HUES64 (cell line): ENCODE results near the gene MCM5.

Experiments used
- H3K27ac ChIP-seq: 2 replicates; pipeline ENCODE4 v1.7.0; 2013; ENCODE audit warnings: low read depth, low read length, inconsistent platforms
- H3K27me3 ChIP-seq: 2 replicates; pipeline ENCODE4 v1.6.1; 2013; ENCODE audit warnings: mild to moderate bottlenecking, low read length; ENCODE audit not compliant: insufficient read depth
- H3K36me3 ChIP-seq: 2 replicates; pipeline ENCODE4 v1.6.1; 2013; ENCODE audit warnings: mild to moderate bottlenecking, low read length; ENCODE audit not compliant: insufficient read depth
- H3K4me1 ChIP-seq: 2 replicates; pipeline ENCODE4 v1.6.1; 2013; ENCODE audit warnings: mild to moderate bottlenecking, low read length, moderate library complexity; ENCODE audit not compliant: insufficient read depth
- H3K4me3 ChIP-seq: 2 replicates; pipeline ENCODE4 v1.5.1; 2013; ENCODE audit warnings: mild to moderate bottlenecking, low read length, moderate library complexity
- H3K9ac ChIP-seq: 2 replicates; pipeline ENCODE4 v1.6.1; 2013; ENCODE audit warnings: mild to moderate bottlenecking, low read depth, low read length
- H3K9me3 ChIP-seq: 2 replicates; pipeline ENCODE4 v1.6.1; 2013; ENCODE audit warnings: low read depth, low read length; ENCODE audit not compliant: insufficient read depth
- WGBS: fragments of 150-250, 120-280 bp; methylation state at CpG from one replicate; pipeline ENCODE4 v1.1.7; 2013; ENCODE audit warnings: missing lambda C conversion rate; 5-methylcytosine and 5-hydroxymethylcytosine counted together

Gene MCM5

GRCh38 chr22:35444685-35445399, 44.9 kb downstream of the MCM5 start:
- Histone ChIP-seq H3K36me3 (no peaks in the 10 kb centered on the region; the same call in 1 of the 2 replicates), H3K4me1 (0 out of 2 replicates have a peak, but pooled peaks cover 8% of the 10 kb centered on the region), H3K27ac (no peak overlapping the region), H3K27me3 (no peaks in the 10 kb centered on the region), H3K9me3 (no peaks in the 10 kb centered on the region), H3K4me3 (no peak overlapping the region), H3K9ac (no peak overlapping the region)
- WGBS = 94% methylated on average over 13 of the region's 13 CpGs

- no peaks in the 10 kb centered on the region; the same call in 1 of the 2 replicates for H3K36me3 ChIP-seq
- H3K27ac ChIP-seq = no peak overlapping the region
- WGBS = 66% methylated on average over 4 of the region's 4 CpGs
- no peak overlapping the region for H3K4me3 ChIP-seq
- no peaks in the 10 kb centered on the region for H3K9me3 ChIP-seq
- no peaks in the 10 kb centered on the region for H3K27me3 ChIP-seq
- 0 out of 2 replicates have a peak, but pooled peaks cover 8% of the 10 kb centered on the region for H3K4me1 ChIP-seq
- no peak overlapping the region for H3K9ac ChIP-seq
These were observed 46.0 kb downstream of the MCM5 start for GRCh38 chr22:35445933-35446332.

GRCh38 chr22:35446365-35446764, 46.4 kb downstream of the MCM5 start:
- Histone ChIP-seq H3K36me3 (no peaks in the 10 kb centered on the region; the same call in 1 of the 2 replicates), H3K9ac (no peak overlapping the region), H3K4me1 (0 out of 2 replicates have a peak, but pooled peaks cover 8% of the 10 kb centered on the region), H3K4me3 (no peak overlapping the region), H3K27me3 (no peaks in the 10 kb centered on the region), H3K27ac (no peak overlapping the region), H3K9me3 (no peaks in the 10 kb centered on the region)
- 92% methylated on average over 13 of the region's 13 CpGs for WGBS

GRCh38 chr22:35448523-35448922, 48.6 kb downstream of the MCM5 start:
- Histone ChIP-seq H3K9ac (no peak overlapping the region), H3K27me3 (no peaks in the 10 kb centered on the region), H3K27ac (no peak overlapping the region), H3K36me3 (no peaks in the 10 kb centered on the region; the same call in 1 of the 2 replicates), H3K4me1 (0 out of 2 replicates have a peak, but pooled peaks cover 8% of the 10 kb centered on the region), H3K4me3 (no peak overlapping the region), H3K9me3 (no peaks in the 10 kb centered on the region)
- WGBS = 41% methylated on average over 7 of the region's 8 CpGs

GRCh38 chr22:35449829-35450689, 50.1 kb downstream of the MCM5 start:
- Histone ChIP-seq H3K4me1 (0 out of 2 replicates have a peak, but pooled peaks cover 8% of the 10 kb centered on the region), H3K27me3 (no peaks in the 10 kb centered on the region), H3K36me3 (no peaks in the 10 kb centered on the region; the same call in 1 of the 2 replicates), H3K4me3 (no peak overlapping the region), H3K27ac (no peak overlapping the region), H3K9me3 (no peaks in the 10 kb centered on the region), H3K9ac (no peak overlapping the region)
- 91% methylated on average over 17 of the region's 17 CpGs for WGBS

GRCh38 chr22:35450824-35451569, 51.1 kb downstream of the MCM5 start:
- H3K9me3 ChIP-seq = no peaks in the 10 kb centered on the region
- H3K4me3 ChIP-seq = no peak overlapping the region
- H3K36me3 ChIP-seq = no peaks in the 10 kb centered on the region; the same call in 1 of the 2 replicates
- H3K27ac ChIP-seq = no peak overlapping the region
- WGBS = 81% methylated on average over 18 of the region's 18 CpGs
- no peak overlapping the region for H3K9ac ChIP-seq
- H3K27me3 ChIP-seq = no peaks in the 10 kb centered on the region
- H3K4me1 ChIP-seq = 0 out of 2 replicates have a peak, but pooled peaks cover 8% of the 10 kb centered on the region

- no peak overlapping the region for H3K4me3 ChIP-seq
- 78% methylated on average over 7 of the region's 7 CpGs for WGBS
- no peaks in the 10 kb centered on the region for H3K36me3 ChIP-seq
- H3K27me3 ChIP-seq = no peaks in the 10 kb centered on the region
- H3K9me3 ChIP-seq = no peaks in the 10 kb centered on the region
- H3K4me1 ChIP-seq = 0 out of 2 replicates have a peak, but pooled peaks cover 8% of the 10 kb centered on the region
- no peak overlapping the region for H3K9ac ChIP-seq
- H3K27ac ChIP-seq = no peak overlapping the region
These were observed 51.7 kb downstream of the MCM5 start for GRCh38 chr22:35451592-35451991.

GRCh38 chr22:35452351-35452781, 52.4 kb downstream of the MCM5 start:
- H3K4me1 ChIP-seq = 0 out of 2 replicates have a peak, but pooled peaks cover 8% of the 10 kb centered on the region
- no peak overlapping the region for H3K27ac ChIP-seq
- H3K4me3 ChIP-seq = no peak overlapping the region
- no peak overlapping the region for H3K9ac ChIP-seq
- H3K36me3 ChIP-seq = no peaks in the 10 kb centered on the region
- H3K27me3 ChIP-seq = no peaks in the 10 kb centered on the region
- 87% methylated on average over 15 of the region's 15 CpGs for WGBS
- H3K9me3 ChIP-seq = no peaks in the 10 kb centered on the region

GRCh38 chr22:35452810-35453743, 53.1 kb downstream of the MCM5 start:
- Histone ChIP-seq H3K4me3 (no peak overlapping the region), H3K9me3 (no peaks in the 10 kb centered on the region), H3K4me1 (peaks cover 4% of the 10 kb centered on the region; the same call in 1 of the 2 replicates), H3K27me3 (no peaks in the 10 kb centered on the region), H3K9ac (no peak overlapping the region), H3K36me3 (no peaks in the 10 kb centered on the region), H3K27ac (no peak overlapping the region)
- 85% methylated on average over 13 of the region's 13 CpGs for WGBS
